HUES48 (cell line): ENCODE results near the gene MAGEA11.
"Not testable (repeated sequence)": the region's sequence is repeated elsewhere in the genome, so short reads cannot be mapped to it uniquely, and the experiment has no call there.

ENCODE experiments used
- H3K27ac ChIP-seq: one replicate; pipeline ENCODE4 v1.7.0; 2013; ENCODE audit warnings: low read depth, low read length, inconsistent platforms
- H3K27me3 ChIP-seq: 2 replicates; pipeline ENCODE4 v1.6.1; 2013; ENCODE audit warnings: mild to moderate bottlenecking, low read length; ENCODE audit not compliant: control insufficient read depth, insufficient read depth
- H3K36me3 ChIP-seq: 2 replicates; pipeline ENCODE4 v1.6.1; 2013; ENCODE audit warnings: low read length; ENCODE audit not compliant: control insufficient read depth, insufficient read depth
- H3K4me1 ChIP-seq: 2 replicates; pipeline ENCODE4 v1.6.1; 2013; ENCODE audit warnings: mild to moderate bottlenecking, low read length; ENCODE audit not compliant: control insufficient read depth, insufficient read depth
- H3K4me3 ChIP-seq: 2 replicates; pipeline ENCODE4 v1.5.1; 2013; ENCODE audit warnings: mild to moderate bottlenecking, low read depth, low read length
- H3K9ac ChIP-seq: 2 replicates; pipeline ENCODE4 v1.6.1; 2013; ENCODE audit warnings: mild to moderate bottlenecking, low read depth, low read length, moderate library complexity
- H3K9me3 ChIP-seq: 2 replicates; pipeline ENCODE4 v1.6.1; 2013; ENCODE audit warnings: low read length; ENCODE audit not compliant: control insufficient read depth, insufficient read depth

The MAGEA11 gene

GRCh38 chrX:149720021-149720689 lies 8.3 kb downstream of the MAGEA11 start:
- H3K27me3 ChIP-seq, result peaks cover 45% of the 10 kb centered on the region
- no peak overlapping the region for H3K4me3 ChIP-seq
- no peak overlapping the region for H3K27ac ChIP-seq
- H3K36me3 ChIP-seq, result no peaks in the 10 kb centered on the region
- H3K9me3 ChIP-seq, result peaks cover 29% of the 10 kb centered on the region
- H3K4me1 ChIP-seq, result no peaks in the 10 kb centered on the region
- H3K9ac ChIP-seq, result no peak overlapping the region

- not testable (repeated sequence) for H3K27ac ChIP-seq, H3K9ac ChIP-seq, H3K4me3 ChIP-seq, H3K4me1 ChIP-seq, H3K36me3 ChIP-seq
- peaks cover 24% of the 10 kb centered on the region for H3K9me3 ChIP-seq
- peaks cover 45% of the 10 kb centered on the region for H3K27me3 ChIP-seq
Observed at GRCh38 chrX:149721241-149721640, 9.4 kb downstream of the MAGEA11 start.

- H3K36me3 ChIP-seq, result no peaks in the 10 kb centered on the region
- H3K4me3 ChIP-seq, result no peak overlapping the region
- no peak overlapping the region for H3K27ac ChIP-seq
- H3K9ac ChIP-seq, result no peak overlapping the region
- H3K4me1 ChIP-seq, result no peaks in the 10 kb centered on the region
- peaks cover 24% of the 10 kb centered on the region for H3K9me3 ChIP-seq
- peaks cover 43% of the 10 kb centered on the region for H3K27me3 ChIP-seq
Observed at GRCh38 chrX:149721778-149722177, 9.9 kb downstream of the MAGEA11 start.

GRCh38 chrX:149723583-149724118 lies 11.8 kb downstream of the MAGEA11 start:
- H3K9me3 ChIP-seq, result peaks cover 11% of the 10 kb centered on the region; the same call in 1 of the 2 replicates
- not testable (repeated sequence) for H3K27ac ChIP-seq, H3K36me3 ChIP-seq, H3K9ac ChIP-seq, H3K4me3 ChIP-seq, H3K4me1 ChIP-seq
- H3K27me3 ChIP-seq, result peaks cover 25% of the 10 kb centered on the region

- not testable (repeated sequence) for H3K9me3 ChIP-seq, H3K27ac ChIP-seq, H3K4me1 ChIP-seq, H3K27me3 ChIP-seq, H3K4me3 ChIP-seq, H3K9ac ChIP-seq, H3K36me3 ChIP-seq
Observed at GRCh38 chrX:149727308-149727707, 15.4 kb downstream of the MAGEA11 start.

GRCh38 chrX:149742269-149742668 lies 30.4 kb downstream of the MAGEA11 start:
- H3K4me3 ChIP-seq, H3K9me3 ChIP-seq, H3K27ac ChIP-seq, H3K9ac ChIP-seq, H3K27me3 ChIP-seq, H3K4me1 ChIP-seq, H3K36me3 ChIP-seq: not testable (repeated sequence)

- not testable (repeated sequence) for H3K4me3 ChIP-seq, H3K9ac ChIP-seq
Observed at GRCh38 chrX:149746390-149747007, 34.6 kb downstream of the MAGEA11 start.

GRCh38 chrX:149757206-149758067 lies 45.6 kb downstream of the MAGEA11 start:
- Histone ChIP-seq H3K4me3 (no peak overlapping the region), H3K36me3 (no peaks in the 10 kb centered on the region), H3K9me3 (peaks cover 17% of the 10 kb centered on the region), H3K27me3 (no peaks in the 10 kb centered on the region), H3K27ac (no peak overlapping the region), H3K9ac (no peak overlapping the region), H3K4me1 (no peaks in the 10 kb centered on the region)

More at GRCh38 chrX:149746390-149747007, 34.6 kb downstream of the MAGEA11 start:
- not testable (repeated sequence) for H3K4me1 ChIP-seq, H3K27me3 ChIP-seq, H3K36me3 ChIP-seq, H3K9me3 ChIP-seq, H3K27ac ChIP-seq

GRCh38 chrX:149758068-149758714 lies 46.3 kb downstream of the MAGEA11 start:
- H3K27ac ChIP-seq, result no peak overlapping the region
- no peak overlapping the region for H3K4me3 ChIP-seq
- no peaks in the 10 kb centered on the region for H3K4me1 ChIP-seq
- H3K36me3 ChIP-seq, result no peaks in the 10 kb centered on the region
- H3K9me3 ChIP-seq, result peaks cover 20% of the 10 kb centered on the region
- no peak overlapping the region for H3K9ac ChIP-seq
- no peaks in the 10 kb centered on the region for H3K27me3 ChIP-seq

- H3K27me3 ChIP-seq, H3K4me1 ChIP-seq, H3K9ac ChIP-seq, H3K27ac ChIP-seq, H3K36me3 ChIP-seq, H3K4me3 ChIP-seq: not testable (repeated sequence)
- peaks cover 20% of the 10 kb centered on the region for H3K9me3 ChIP-seq
Observed at GRCh38 chrX:149758715-149759078, 46.8 kb downstream of the MAGEA11 start.
